Testis (tissue), 3 donors: Measurements from ENCODE around the gene TMC1. TPM values are rescaled to one million over a fixed set of nuclear protein-coding genes. Genes with fewer than 3 reads are reported as not detected.

Experiments
- DNase-seq: peaks from one replicate; pipeline ENCODE4 v3.0.0-alpha.2; 2019
- H3K27ac ChIP-seq, 2 donors: fragments of 200-600 bp; sonication (generic); one replicate each; pipeline ENCODE4 v1.5.1; 2019
- H3K27me3 ChIP-seq: fragments of 200-600 bp; sonication (generic); one replicate; pipeline ENCODE4 v1.5.1; 2019
- H3K36me3 ChIP-seq: fragments of 200-600 bp; sonication (generic); one replicate; pipeline ENCODE4 v1.5.1; 2017; ENCODE audit warnings: low read depth; ENCODE audit errors: missing control alignments
- H3K4me1 ChIP-seq: fragments of 200-600 bp; sonication (generic); one replicate; pipeline ENCODE4 v1.5.1; 2019
- H3K4me3 ChIP-seq, 2 donors: fragments of 200-600 bp; sonication (generic); one replicate each; pipeline ENCODE4 v1.5.1; 2017 to 2019
- H3K9me3 ChIP-seq: fragments of 200-600 bp; sonication (generic); one replicate; pipeline ENCODE4 v1.5.1; 2017
- POLR2A ChIP-seq: fragments of 450-650 bp; IDR thresholded peaks from one replicate; pipeline ENCODE4 v1.6.1; 2017; ENCODE audit warnings: antibody characterized with exemption, mild to moderate bottlenecking, moderate library complexity
- WGBS, 2 donors: methylation state at CpG; one replicate each; pipeline ENCODE4 v1.1.5; 2018; 5-methylcytosine and 5-hydroxymethylcytosine counted together
- intact Hi-C: fragments of 100-400 bp; cut with DNase I; formaldehyde crosslinking; loops from one replicate; pipeline ENCODE4 v1.15.1; 2023; ENCODE audit warnings: low total_unique reads
- polyA plus RNA-seq: library from polyadenylated mRNA; stranded (reverse); fragments of 350-450 nt; fragmentation: Illumina TruSeq; extraction: RNeasy Lipid Tissue Mini Kit (QIAGEN cat#74804); gene quantifications from one replicate; pipeline ENCODE4 v1.2.3, GENCODE V29; 2014; ENCODE audit warnings: low read depth, low replicate concordance; ENCODE audit not compliant: insufficient read depth
- total RNA-seq, 2 donors: library from RNA; depleted of rRNA; stranded (reverse); fragments of >200 nt; gene quantifications; one replicate each; pipeline ENCODE4 v1.2.3, GENCODE V29; 2016
- TF ChIP-seq, protein P1 (sequence below), 3 experiments: fragments of 450-650 bp in 2 of 3; fragments of 200-600 bp in 1 of 3; sonication (generic) in 1 of 3; IDR thresholded peaks; one replicate each; pipeline ENCODE4 v1.5.1; 2016 to 2019; ENCODE audit warnings: antibody characterized with exemption in 3 of 3, mild to moderate bottlenecking in 2 of 3, moderate library complexity in 1 of 3

TMC1 gene
- total and polyA plus RNA-seq, 3 donors from 2014 or later, result 2.0 to 5.4 (median 3.0) TPM

DNA sequence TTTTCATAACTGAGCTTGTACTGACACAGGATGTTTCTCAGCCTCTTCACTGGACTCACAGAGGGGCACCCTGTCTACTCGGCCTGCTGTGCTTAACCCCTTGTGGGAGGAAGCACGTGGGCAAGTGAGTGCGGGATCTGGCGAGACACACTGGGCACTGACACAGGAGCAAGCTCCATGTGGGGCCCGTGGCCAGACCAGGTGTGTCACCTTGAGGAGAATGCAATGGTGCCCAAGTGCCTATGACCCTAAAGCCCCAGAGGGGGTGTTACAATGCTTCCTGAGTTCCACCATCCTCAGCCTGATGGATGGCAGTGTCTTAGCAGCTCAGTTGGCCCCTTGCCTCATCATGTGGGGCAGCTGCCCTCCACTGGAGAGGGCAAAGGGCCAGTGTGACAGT is 302.6 kb downstream of the TMC1 start:
- TF ChIP-seq, protein P1, sequence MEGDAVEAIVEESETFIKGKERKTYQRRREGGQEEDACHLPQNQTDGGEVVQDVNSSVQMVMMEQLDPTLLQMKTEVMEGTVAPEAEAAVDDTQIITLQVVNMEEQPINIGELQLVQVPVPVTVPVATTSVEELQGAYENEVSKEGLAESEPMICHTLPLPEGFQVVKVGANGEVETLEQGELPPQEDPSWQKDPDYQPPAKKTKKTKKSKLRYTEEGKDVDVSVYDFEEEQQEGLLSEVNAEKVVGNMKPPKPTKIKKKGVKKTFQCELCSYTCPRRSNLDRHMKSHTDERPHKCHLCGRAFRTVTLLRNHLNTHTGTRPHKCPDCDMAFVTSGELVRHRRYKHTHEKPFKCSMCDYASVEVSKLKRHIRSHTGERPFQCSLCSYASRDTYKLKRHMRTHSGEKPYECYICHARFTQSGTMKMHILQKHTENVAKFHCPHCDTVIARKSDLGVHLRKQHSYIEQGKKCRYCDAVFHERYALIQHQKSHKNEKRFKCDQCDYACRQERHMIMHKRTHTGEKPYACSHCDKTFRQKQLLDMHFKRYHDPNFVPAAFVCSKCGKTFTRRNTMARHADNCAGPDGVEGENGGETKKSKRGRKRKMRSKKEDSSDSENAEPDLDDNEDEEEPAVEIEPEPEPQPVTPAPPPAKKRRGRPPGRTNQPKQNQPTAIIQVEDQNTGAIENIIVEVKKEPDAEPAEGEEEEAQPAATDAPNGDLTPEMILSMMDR (IDR thresholded peaks at IDR 0.05), result no peak
- TF ChIP-seq POLR2A, result no peak
- intact Hi-C loops, result loop anchor here (10.0 kb wide), 1 partner anchor 539 kb away; no protein-coding TSS in a partner anchor
- no peak overlapping the region for H3K27ac ChIP-seq
- no peaks in the 10 kb centered on the region for H3K9me3 ChIP-seq
- peaks cover 12% of the 10 kb centered on the region for H3K4me1 ChIP-seq
- H3K36me3 ChIP-seq, result no peaks in the 10 kb centered on the region
- DNase-seq, result no peak
- no peak overlapping the region for H3K4me3 ChIP-seq
- WGBS, 2 donors, result 67 to 84% methylated on average over 4 to 5 of the region's 5 CpGs
- H3K27me3 ChIP-seq, result no peaks in the 10 kb centered on the region

DNA sequence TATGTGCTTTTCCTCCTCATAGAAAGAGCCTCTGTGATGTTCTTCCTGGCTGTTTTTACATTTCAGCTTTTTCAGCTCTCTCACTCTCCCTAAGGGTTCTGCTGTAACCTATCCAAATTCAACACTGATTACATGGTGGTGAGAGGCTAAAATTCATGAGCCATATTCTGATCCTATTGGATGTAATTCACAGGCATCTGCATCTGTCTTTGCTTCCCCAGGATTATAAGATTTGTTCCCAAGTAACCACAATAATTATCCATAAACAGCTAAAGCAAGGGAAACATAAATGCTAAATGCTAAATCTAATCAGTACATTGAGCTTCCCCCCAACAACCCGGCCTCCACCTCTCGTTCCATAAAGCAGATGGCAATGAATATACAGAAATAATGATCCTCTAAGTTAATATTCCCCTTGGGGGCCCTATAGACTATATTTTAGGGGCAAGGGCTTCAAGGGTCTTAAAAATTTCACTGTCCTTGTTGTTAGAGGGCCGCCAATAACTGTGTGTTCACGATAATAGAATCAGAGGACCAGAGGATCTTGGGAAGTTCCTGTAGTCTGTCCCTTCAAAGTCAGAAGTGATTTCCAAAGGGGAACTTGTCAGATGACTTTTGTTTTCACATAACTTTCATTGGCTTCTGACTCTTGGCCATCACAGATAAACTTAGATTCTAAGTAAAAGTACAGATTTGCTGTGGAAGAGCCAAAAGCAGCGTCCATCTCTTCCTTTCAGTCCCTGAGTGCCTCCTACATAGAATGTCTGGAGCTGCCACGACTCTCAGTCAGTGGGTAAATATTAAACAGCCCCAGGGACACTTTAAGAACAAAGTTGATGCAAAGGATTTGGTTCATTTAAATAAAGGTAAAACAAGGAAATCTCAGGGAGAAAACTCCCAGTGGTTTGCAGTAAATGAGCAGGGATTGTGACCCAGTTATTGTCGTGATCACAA is 305.9 kb downstream of the TMC1 start:
- Histone ChIP-seq H3K4me1 (peaks cover 12% of the 10 kb centered on the region), H3K9me3 (no peaks in the 10 kb centered on the region), H3K27me3 (no peaks in the 10 kb centered on the region), H3K36me3 (no peaks in the 10 kb centered on the region), H3K27ac (peak overlapping the region in 1 of 2 donors; percentile 59), H3K4me3 (no peak overlapping the region)
- TF ChIP-seq, protein P1 (IDR thresholded peaks at IDR 0.05), result no peak
- no peak for TF ChIP-seq POLR2A
- DNase-seq, result no peak
- 49 to 64% methylated on average over 7 of the region's 7 CpGs for WGBS, 2 donors
- intact Hi-C loops, result loop anchor here (10.0 kb wide), 1 partner anchor 542 kb away; no protein-coding TSS in a partner anchor

DNA sequence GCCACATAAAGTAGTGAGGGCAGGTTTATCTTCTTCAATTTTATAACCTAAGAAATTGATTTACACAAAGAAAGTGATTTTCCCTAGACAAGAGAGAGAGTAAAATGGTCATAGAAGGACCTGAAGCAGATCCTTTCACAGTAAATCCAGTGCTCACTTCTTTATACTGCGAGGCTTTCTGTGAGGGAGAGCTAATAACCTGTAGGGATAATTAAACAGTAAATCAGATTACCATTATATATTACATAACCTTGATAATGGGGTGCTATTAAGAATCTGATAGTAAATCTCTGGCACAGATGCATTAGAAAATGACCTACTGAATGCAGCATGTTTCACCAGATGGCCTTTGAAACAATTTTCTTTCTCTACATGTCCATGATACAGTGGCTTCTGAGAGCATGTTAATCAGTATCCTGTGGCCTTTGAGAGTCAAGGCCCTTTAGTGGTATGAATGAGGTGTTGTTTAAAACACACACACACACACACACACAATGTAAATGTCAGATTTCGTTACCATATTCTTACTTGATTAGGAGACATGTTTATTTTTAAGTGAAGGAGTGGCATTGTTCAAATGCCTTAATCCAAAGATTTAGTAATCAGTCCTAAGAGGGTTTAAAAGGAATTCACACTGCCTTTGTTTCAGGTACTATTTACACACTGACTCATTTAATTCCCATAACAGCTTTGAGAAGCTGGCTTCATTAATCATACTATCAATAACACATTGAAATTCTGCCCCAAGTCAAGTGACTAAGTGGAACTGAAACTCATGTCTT is 306.7 kb downstream of the TMC1 start:
- no peak for TF ChIP-seq POLR2A
- TF ChIP-seq, protein P1 (IDR thresholded peaks at IDR 0.05), result no peak
- intact Hi-C loops, result loop anchor here (10.0 kb wide), 1 partner anchor 543 kb away; no protein-coding TSS in a partner anchor
- WGBS, 2 donors, result 77 to 93% methylated on average over 2 of the region's 2 CpGs
- no peak overlapping the region for H3K4me3 ChIP-seq
- peaks cover 12% of the 10 kb centered on the region for H3K4me1 ChIP-seq
- H3K9me3 ChIP-seq, result no peaks in the 10 kb centered on the region
- DNase-seq, result no peak
- H3K36me3 ChIP-seq, result no peaks in the 10 kb centered on the region
- peak overlapping the region in 1 of 2 donors; percentile 59 for H3K27ac ChIP-seq
- no peaks in the 10 kb centered on the region for H3K27me3 ChIP-seq

DNA sequence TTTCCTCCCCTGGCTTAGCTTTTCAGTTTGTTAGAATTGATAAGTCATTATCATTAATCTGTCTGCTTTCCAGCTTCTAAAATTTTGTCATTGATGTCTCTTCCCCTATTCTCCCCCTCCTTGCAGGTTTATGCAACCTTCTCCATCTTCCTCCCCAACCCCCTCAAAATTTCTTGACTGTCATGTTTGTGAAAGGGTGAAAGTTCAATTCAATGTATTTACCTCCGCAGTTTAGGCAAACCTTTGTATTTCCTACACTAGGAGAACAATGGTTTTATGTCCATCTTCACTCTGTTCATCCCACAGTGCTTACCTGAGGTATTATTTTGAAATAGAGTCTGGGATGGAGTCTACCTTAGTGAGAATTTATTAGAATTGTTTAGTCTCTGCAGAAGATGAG is 313.6 kb downstream of the TMC1 start:
- Histone ChIP-seq H3K4me3 (no peak overlapping the region), H3K27me3 (no peaks in the 10 kb centered on the region), H3K27ac (no peak overlapping the region), H3K4me1 (no peaks in the 10 kb centered on the region), H3K36me3 (no peaks in the 10 kb centered on the region), H3K9me3 (no peaks in the 10 kb centered on the region)
- WGBS, 2 donors, result 77 to 95% methylated on average over 1 of the region's 1 CpG
- intact Hi-C loops, result no loop called here
- TF ChIP-seq, protein P1 (IDR thresholded peaks at IDR 0.05), result no peak
- TF ChIP-seq POLR2A, result no peak
- DNase-seq, result no peak
